IMR-90 (cell line): Measurements from ENCODE around the gene KRT71. TPM values are rescaled to one million over a fixed set of nuclear protein-coding genes. Genes with fewer than 3 reads are reported as not detected.

Source experiments
- ATAC-seq: fragments of 200-7000 bp; cut with Tn5 transposase; 2 replicates; pipeline ENCODE4 v1.9.1; 2020; ENCODE audit warnings: low read depth, mild to moderate bottlenecking, moderate library complexity
- BruUV-seq: library from RNA; stranded (reverse); fragments of 400-500 nt; replicated peaks from 2 replicates; lab custom pipeline; 2021; lab: Mats Ljungman, UMichigan
- CTCF ChIA-PET: fragments of 300-600 bp; formaldehyde crosslinking; extraction: SDS; loops from one replicate; lab custom pipeline; 2021; ENCODE audit warnings: antibody characterized with exemption; lab: Yijun Ruan, JAX
- POLR2A ChIA-PET: fragments of 300-600 bp; sonication (Branson Sonifier 250); formaldehyde crosslinking; loops from one replicate; lab custom pipeline; 2022; ENCODE audit warnings: antibody characterized with exemption; ENCODE audit not compliant: unreplicated experiment; lab: Charles Lee
- DNase-seq: peaks from one replicate; pipeline ENCODE4 v3.0.0; 2013
- H2AFZ ChIP-seq: replicated peaks from 2 replicates; pipeline ENCODE3; 2013; ENCODE audit warnings: low read length, mild to moderate bottlenecking; ENCODE audit not compliant: poor library complexity
- H2AK5ac ChIP-seq: 2 replicates; pipeline ENCODE4 v1.6.1; 2013; ENCODE audit warnings: low read depth, low read length, inconsistent platforms
- H2AK9ac ChIP-seq: replicated peaks from 2 replicates; pipeline ENCODE3; 2013; ENCODE audit warnings: mild to moderate bottlenecking, low read depth, low read length, moderate library complexity; ENCODE audit not compliant: poor library complexity
- H2BK120ac ChIP-seq: 2 replicates; pipeline ENCODE4 v1.6.1; 2013; ENCODE audit warnings: low read depth, low read length, inconsistent platforms
- H2BK15ac ChIP-seq: 3 replicates; pipeline ENCODE4 v1.6.1; 2013; ENCODE audit warnings: low read depth, low read length, inconsistent platforms
- H2BK20ac ChIP-seq: 2 replicates; pipeline ENCODE4 v1.6.1; 2013; ENCODE audit warnings: low read depth, mild to moderate bottlenecking, inconsistent platforms, low read length, moderate library complexity
- H2BK5ac ChIP-seq: 2 replicates; pipeline ENCODE4 v1.6.1; 2013; ENCODE audit warnings: mild to moderate bottlenecking, low read depth, low read length, inconsistent platforms; ENCODE audit not compliant: poor library complexity, severe bottlenecking
- H3K14ac ChIP-seq: replicated peaks from 2 replicates; pipeline ENCODE4 v1.6.1; 2013; ENCODE audit warnings: low read depth, low read length, inconsistent platforms
- H3K18ac ChIP-seq: 2 replicates; pipeline ENCODE4 v1.6.1; 2013; ENCODE audit warnings: low read depth, low read length, control low read depth
- H3K23ac ChIP-seq: 2 replicates; pipeline ENCODE4 v1.6.1; 2013; ENCODE audit warnings: low read depth, low read length, inconsistent platforms
- H3K27ac ChIP-seq: 2 replicates; pipeline ENCODE4 v1.5.1; 2013; ENCODE audit warnings: mild to moderate bottlenecking, control low read depth, low read length; ENCODE audit not compliant: insufficient read depth
- H3K27me3 ChIP-seq: 2 replicates; pipeline ENCODE4 v1.6.1; 2013; ENCODE audit warnings: low read length; ENCODE audit not compliant: control insufficient read depth, insufficient read depth
- H3K36me3 ChIP-seq: 2 replicates; pipeline ENCODE4 v1.6.1; 2013; ENCODE audit warnings: low read length, mixed read lengths; ENCODE audit not compliant: control insufficient read depth, insufficient read depth
- H3K4ac ChIP-seq: 2 replicates; pipeline ENCODE4 v1.6.1; 2013; ENCODE audit warnings: low read depth, low read length, inconsistent platforms
- H3K4me1 ChIP-seq: 2 replicates; pipeline ENCODE4 v1.6.1; 2013; ENCODE audit warnings: low read length, mixed read lengths; ENCODE audit not compliant: control insufficient read depth, insufficient read depth
- H3K4me2 ChIP-seq: 2 replicates; pipeline ENCODE4 v1.6.1; 2013; ENCODE audit warnings: low read depth, mild to moderate bottlenecking, control low read depth, low read length, moderate library complexity
- H3K4me3 ChIP-seq: 2 replicates; pipeline ENCODE4 v1.5.1; 2013; ENCODE audit warnings: low read depth, mild to moderate bottlenecking, control low read depth, low read length, moderate library complexity; ENCODE audit not compliant: insufficient read depth
- H3K56ac ChIP-seq: 2 replicates; pipeline ENCODE4 v1.6.1; 2013; ENCODE audit warnings: low read length, inconsistent platforms; ENCODE audit not compliant: insufficient read depth; ENCODE audit errors: extremely low read depth
- H3K79me1 ChIP-seq, 2 experiments: 2 replicates each; pipeline ENCODE4 v1.6.1; 2013; ENCODE audit warnings: low read length in 2 of 2, inconsistent platforms in 1 of 2, low read depth in 1 of 2
- H3K9ac ChIP-seq: 2 replicates; pipeline ENCODE4 v1.6.1; 2013; ENCODE audit warnings: low read depth, low read length, control low read depth
- H3K9me1 ChIP-seq: 2 replicates; pipeline ENCODE4 v1.6.1; 2013; ENCODE audit warnings: low read length, inconsistent platforms; ENCODE audit not compliant: insufficient read depth
- H3K9me3 ChIP-seq: 2 replicates; pipeline ENCODE4 v1.6.1; 2013; ENCODE audit warnings: low read length; ENCODE audit not compliant: control insufficient read depth, insufficient read depth
- H4K20me1 ChIP-seq: 2 replicates; pipeline ENCODE4 v1.6.1; 2013; ENCODE audit warnings: low read length, inconsistent platforms; ENCODE audit not compliant: insufficient read depth
- H4K5ac ChIP-seq: 2 replicates; pipeline ENCODE4 v1.6.1; 2013; ENCODE audit warnings: mild to moderate bottlenecking, low read depth, low read length, control low read depth
- H4K8ac ChIP-seq, 2 experiments: 2 replicates each; pipeline ENCODE4 v1.6.1; 2013; ENCODE audit warnings: low read depth in 2 of 2, low read length in 2 of 2, control low read depth in 1 of 2, inconsistent platforms in 1 of 2
- H4K91ac ChIP-seq: 2 replicates; pipeline ENCODE4 v1.6.1; 2013; ENCODE audit warnings: low read depth, low read length, inconsistent platforms; ENCODE audit not compliant: insufficient read depth
- BHLHE40 ChIP-seq: fragments of 150-350 bp; IDR thresholded peaks from 2 replicates; pipeline ENCODE4 v1.6.1; 2016; ENCODE audit warnings: mild to moderate bottlenecking, low read depth, low read length
- CEBPB ChIP-seq: IDR thresholded peaks from 2 replicates; pipeline ENCODE4 v1.6.1; 2012; ENCODE audit warnings: low read depth, low read length, improper control_type of control experiment
- CHD1 ChIP-seq: IDR thresholded peaks from 2 replicates; pipeline ENCODE4 v1.6.1; 2012; ENCODE audit warnings: low read depth, low read length, improper control_type of control experiment
- ELK1 ChIP-seq: fragments of 150-350 bp; IDR thresholded peaks from 2 replicates; pipeline ENCODE4 v1.6.1; 2016; ENCODE audit warnings: low read depth, mild to moderate bottlenecking, low read length, moderate library complexity, borderline replicate concordance
- FOS ChIP-seq: fragments of 150-350 bp; IDR thresholded peaks from 2 replicates; pipeline ENCODE4 v1.6.1; 2016; ENCODE audit warnings: low read depth, low read length
- MAFK ChIP-seq: IDR thresholded peaks from 2 replicates; pipeline ENCODE4 v1.6.1; 2012; ENCODE audit warnings: low read depth, low read length, improper control_type of control experiment
- MAZ ChIP-seq: IDR thresholded peaks from 2 replicates; pipeline ENCODE4 v1.6.1; 2012; ENCODE audit warnings: low read depth, mild to moderate bottlenecking, low read length, improper control_type of control experiment, moderate library complexity, borderline replicate concordance
- MXI1 ChIP-seq: IDR thresholded peaks from 2 replicates; pipeline ENCODE4 v1.6.1; 2012; ENCODE audit warnings: low read depth, mild to moderate bottlenecking, low read length, moderate library complexity, borderline replicate concordance
- NFE2L2 ChIP-seq: fragments of 150-350 bp; IDR thresholded peaks from 2 replicates; pipeline ENCODE4 v1.6.1; 2016; ENCODE audit warnings: low read depth, mild to moderate bottlenecking, low read length
- POLR2A ChIP-seq: IDR thresholded peaks from 2 replicates; pipeline ENCODE4 v1.6.1; 2012; ENCODE audit warnings: mild to moderate bottlenecking, low read depth, low read length
- RAD21 ChIP-seq: IDR thresholded peaks from 2 replicates; pipeline ENCODE4 v1.6.1; 2012; ENCODE audit warnings: low read length, improper control_type of control experiment
- RCOR1 ChIP-seq: IDR thresholded peaks from 2 replicates; pipeline ENCODE4 v1.6.1; 2012; ENCODE audit warnings: mild to moderate bottlenecking, low read length, improper control_type of control experiment; ENCODE audit not compliant: insufficient replicate concordance
- SMC3 ChIP-seq: fragments of 150-350 bp; IDR thresholded peaks from 2 replicates; pipeline ENCODE4 v1.6.1; 2016; ENCODE audit warnings: low read depth, mild to moderate bottlenecking, antibody characterized with exemption, low read length, moderate library complexity
- WGBS, 2 experiments: methylation state at CpG; one replicate each; pipeline versions ENCODE4 v1.1.5 to v1.1.7; 2013; ENCODE audit warnings: missing lambda C conversion rate in 2 of 2; ENCODE audit not compliant: insufficient read length in 1 of 2; ENCODE audit errors: extremely low coverage in 2 of 2; 5-methylcytosine and 5-hydroxymethylcytosine counted together
- dilution Hi-C: fragments of 300-500 bp; cut with HindIII; formaldehyde crosslinking; loops from one replicate; pipeline ENCODE4 v1.14.3; 2018; ENCODE audit warnings: low sequenced_read_pairs; ENCODE audit not compliant: unreplicated experiment
- in situ Hi-C: fragments of 300-500 bp; cut with MboI; formaldehyde crosslinking; loops from 3 replicates; pipeline ENCODE4 v1.14.3; 2019; ENCODE audit warnings: low sequenced_read_pairs, inconsistent platforms, mixed read lengths
- intact Hi-C: fragments of 100-400 bp; cut with micrococcal nuclease; formaldehyde crosslinking; loops from 2 replicates; pipeline ENCODE4 v1.10.0; 2022
- polyA plus RNA-seq, 3 experiments: library from polyadenylated mRNA; depleted of rRNA; stranded (reverse); fragments of >200 nt; gene quantifications; 2 replicates each; pipeline ENCODE4 v1.2.3, GENCODE V29; 2012; ENCODE audit warnings: low replicate concordance in 1 of 3
- total RNA-seq: library from RNA; depleted of rRNA; stranded (reverse); fragments of >200 nt; gene quantifications from 2 replicates; pipeline ENCODE4 v1.2.3, GENCODE V29; 2012
- TF ChIP-seq, protein P1 (sequence below): conservative IDR thresholded peaks from 2 replicates; pipeline ENCODE4 v1.5.1; 2012; ENCODE audit warnings: mild to moderate bottlenecking, low read depth, low read length, improper control_type of control experiment

Gene KRT71
- total and polyA plus RNA-seq, 2 of the 4 experiments (the other 2 are of a cell fraction): not detected

- intact Hi-C loops: loop anchor here (2.0 kb wide), 2 partner anchors 398 to 426 kb away; no protein-coding TSS in a partner anchor
- H2BK15ac ChIP-seq: no peak overlapping the region
- WGBS, 2 experiments: no CpG with 5 or more reads among the region's 2 CpGs
Measured at GRCh38 chr12:52582486-52582885, 29.5 kb upstream of the KRT71 start.

More at GRCh38 chr12:52582486-52582885, 29.5 kb upstream of the KRT71 start:
- no peak overlapping the region for H3K4me3 ChIP-seq
- no peak overlapping the region for H4K91ac ChIP-seq
- no peak overlapping the region for H2AK5ac ChIP-seq
- H3K56ac ChIP-seq: no peak overlapping the region
- in situ Hi-C loops (loop anchor here (5.0 to 10.0 kb wide), 3 partner anchors 295 to 428 kb away; no protein-coding TSS in a partner anchor), dilution Hi-C loops (no loop called here)
- H3K9me3 ChIP-seq: no peaks in the 10 kb centered on the region
- H3K23ac ChIP-seq: no peak overlapping the region
- no TSS peak for BruUV-seq
- no peak overlapping the region for H3K4ac ChIP-seq
- no peak overlapping the region for H4K8ac ChIP-seq
- no peaks in the 10 kb centered on the region; the same call in 1 of the 2 replicates for H4K20me1 ChIP-seq
- no peak for TF ChIP-seq MAFK
- no peak for TF ChIP-seq NFE2L2
- TF ChIP-seq RAD21: no peak
- no peak for TF ChIP-seq BHLHE40
- TF ChIP-seq POLR2A: no peak
- no peak for TF ChIP-seq CEBPB
- TF ChIP-seq CHD1: no peak
- TF ChIP-seq SMC3: no peak
- no peak for TF ChIP-seq ELK1
- TF ChIP-seq, protein P1, sequence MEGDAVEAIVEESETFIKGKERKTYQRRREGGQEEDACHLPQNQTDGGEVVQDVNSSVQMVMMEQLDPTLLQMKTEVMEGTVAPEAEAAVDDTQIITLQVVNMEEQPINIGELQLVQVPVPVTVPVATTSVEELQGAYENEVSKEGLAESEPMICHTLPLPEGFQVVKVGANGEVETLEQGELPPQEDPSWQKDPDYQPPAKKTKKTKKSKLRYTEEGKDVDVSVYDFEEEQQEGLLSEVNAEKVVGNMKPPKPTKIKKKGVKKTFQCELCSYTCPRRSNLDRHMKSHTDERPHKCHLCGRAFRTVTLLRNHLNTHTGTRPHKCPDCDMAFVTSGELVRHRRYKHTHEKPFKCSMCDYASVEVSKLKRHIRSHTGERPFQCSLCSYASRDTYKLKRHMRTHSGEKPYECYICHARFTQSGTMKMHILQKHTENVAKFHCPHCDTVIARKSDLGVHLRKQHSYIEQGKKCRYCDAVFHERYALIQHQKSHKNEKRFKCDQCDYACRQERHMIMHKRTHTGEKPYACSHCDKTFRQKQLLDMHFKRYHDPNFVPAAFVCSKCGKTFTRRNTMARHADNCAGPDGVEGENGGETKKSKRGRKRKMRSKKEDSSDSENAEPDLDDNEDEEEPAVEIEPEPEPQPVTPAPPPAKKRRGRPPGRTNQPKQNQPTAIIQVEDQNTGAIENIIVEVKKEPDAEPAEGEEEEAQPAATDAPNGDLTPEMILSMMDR: no peak
- no peak for TF ChIP-seq MAZ
- no peak for TF ChIP-seq MXI1
- TF ChIP-seq RCOR1: no peak
- no peak for TF ChIP-seq FOS
- H3K9ac ChIP-seq: no peak overlapping the region
- no peaks in the 10 kb centered on the region for H3K4me1 ChIP-seq
- ChIA-PET CTCF (interaction anchor here (0.8 to 2.1 kb wide), 4 partner anchors 16 to 298 kb away, joined by 3 to 6 read pairs (median 3); no protein-coding TSS in a partner anchor), POLR2A (no interaction called here)
- H3K4me2 ChIP-seq: no peak overlapping the region
- no peaks in the 10 kb centered on the region for H3K9me1 ChIP-seq
- no peak for ATAC-seq
- H3K14ac ChIP-seq: no peak overlapping the region
- no peak for DNase-seq
- no peak overlapping the region for H2AK9ac ChIP-seq
- no peaks in the 10 kb centered on the region for H3K79me1 ChIP-seq
- H3K27me3 ChIP-seq: peaks cover 47% of the 10 kb centered on the region
- no peak overlapping the region for H2BK20ac ChIP-seq
- H3K36me3 ChIP-seq: no peaks in the 10 kb centered on the region
- H4K5ac ChIP-seq: no peak overlapping the region
- no peak overlapping the region for H2AFZ ChIP-seq
- no peak overlapping the region for H2BK5ac ChIP-seq
- H2BK120ac ChIP-seq: no peak overlapping the region
- H3K27ac ChIP-seq: no peak overlapping the region
- no peak overlapping the region for H3K18ac ChIP-seq
